Transverse colon (tissue), 4 donors: ENCODE data around the gene RAVER1. TPM values are rescaled to one million over a fixed set of nuclear protein-coding genes. Genes with fewer than 3 reads are reported as not detected.

ENCODE experiments used
- DNase-seq: peaks from one replicate; pipeline ENCODE4 v3.0.0-alpha.2; 2019
- H3K27ac ChIP-seq, 4 donors: fragments of 200-600 bp; sonication (generic); 2 replicates each; pipeline ENCODE4 v1.5.1; 2016 to 2018; ENCODE audit warnings: inconsistent platforms in 4 of 4
- H3K27me3 ChIP-seq: fragments of 200-600 bp; sonication (generic); 2 replicates; pipeline ENCODE4 v1.5.1; 2017; ENCODE audit warnings: inconsistent platforms
- H3K36me3 ChIP-seq, 4 donors: fragments of 200-600 bp; sonication (generic); 2 replicates each; pipeline ENCODE4 v1.5.1; 2017 to 2019; ENCODE audit warnings: inconsistent platforms in 4 of 4
- H3K4me1 ChIP-seq, 4 donors: fragments of 200-600 bp; sonication (generic); 2 replicates each; pipeline ENCODE4 v1.5.1; 2017 to 2020; ENCODE audit warnings: inconsistent platforms in 4 of 4
- H3K4me3 ChIP-seq, 4 donors: fragments of 200-600 bp; sonication (generic); 1 replicate in 1 of 4; 2 replicates in 3 of 4; pipeline versions ENCODE4 v1.5.1 to v1.6.1; 2017 to 2019; ENCODE audit warnings: inconsistent platforms in 4 of 4
- H3K9me3 ChIP-seq, 2 donors: fragments of 200-600 bp; sonication (generic); 2 replicates each; pipeline ENCODE4 v1.5.1; 2017 to 2019; ENCODE audit warnings: inconsistent platforms in 2 of 2
- EP300 ChIP-seq: sonication (generic); formaldehyde crosslinking; IDR thresholded peaks from one replicate; pipeline ENCODE4 v1.6.1; 2017; ENCODE audit warnings: antibody characterized with exemption, low read depth
- POLR2A ChIP-seq: fragments of 450-650 bp; IDR thresholded peaks from one replicate; pipeline ENCODE4 v1.6.1; 2016; ENCODE audit warnings: antibody characterized with exemption, mild to moderate bottlenecking, moderate library complexity
- POLR2AphosphoS5 ChIP-seq, 3 donors: sonication (generic); formaldehyde crosslinking; IDR thresholded peaks; one replicate each; pipeline ENCODE4 v1.6.1; 2016; ENCODE audit warnings: antibody characterized with exemption in 3 of 3
- WGBS, 2 donors: methylation state at CpG; one replicate each; pipeline ENCODE4 v1.1.5; 2018; ENCODE audit warnings: low coverage in 1 of 2; 5-methylcytosine and 5-hydroxymethylcytosine counted together
- in situ Hi-C, 4 donors: fragments of 200-750 bp; cut with MboI; loops; one replicate each; pipeline versions ENCODE4 v1.15.0 to v1.15.1; 2017; ENCODE audit warnings: low sequenced_read_pairs in 3 of 4, low pct_ligation_motif_present in 1 of 4, low pct_unique_long_range_greater_than_20kb in 1 of 4
- intact Hi-C: fragments of 100-400 bp; cut with DNase I; formaldehyde crosslinking; loops from one replicate; pipeline ENCODE4 v1.15.1; 2023; ENCODE audit warnings: low total_unique reads
- small RNA-seq, 4 donors: library from RNA; depleted of rRNA; stranded (forward); fragments of <200 nt; gene quantifications; one replicate each; pipeline ENCODE3, GENCODE V24; 2016
- total RNA-seq, 4 donors: library from RNA; depleted of rRNA; stranded (reverse); fragments of >200 nt; gene quantifications; one replicate each; pipeline ENCODE4 v1.1.0, GENCODE V29; 2016
- TF ChIP-seq, protein P1 (sequence below), 5 experiments: fragments of 200-600 bp in 3 of 5; fragments of 450-650 bp in 2 of 5; sonication (generic) in 3 of 5; IDR thresholded peaks; 1 replicate in 2 of 5; 2 replicates in 3 of 5; pipeline ENCODE4 v1.5.1; 2016 to 2017; ENCODE audit warnings: antibody characterized with exemption in 5 of 5, inconsistent platforms in 3 of 5, mild to moderate bottlenecking in 2 of 5, moderate library complexity in 1 of 5

Gene RAVER1
- total RNA-seq, 4 donors from 2014 or later, result 35.0 to 39.6 (median 38.6) TPM

GRCh38 chr19:10269333-10270179 lies 63.8 kb downstream of the RAVER1 start:
- Histone ChIP-seq H3K4me1 (peaks cover 6 to 23% (median 17%) of the 10 kb centered on the region in 4 donors), H3K36me3 (no peaks in the 10 kb centered on the region), H3K27me3 (peaks cover 24% of the 10 kb centered on the region), H3K27ac (peak overlapping the region; percentile 74 to 86 (median 80)), H3K9me3 (no peaks in the 10 kb centered on the region), H3K4me3 (peak overlapping the region; percentile 25 to 45 (median 42))
- intact Hi-C loops (loop anchor here (1.0 kb wide), 1 partner anchor 120 kb away; no protein-coding TSS in a partner anchor), in situ Hi-C loops (loop anchor here in 3 of 4 donors (5.0 kb wide), 2 partner anchors 113 to 118 kb away; partner anchors contain the start of gene TYK2 (in 1 of the 3))
- TF ChIP-seq, protein P1, sequence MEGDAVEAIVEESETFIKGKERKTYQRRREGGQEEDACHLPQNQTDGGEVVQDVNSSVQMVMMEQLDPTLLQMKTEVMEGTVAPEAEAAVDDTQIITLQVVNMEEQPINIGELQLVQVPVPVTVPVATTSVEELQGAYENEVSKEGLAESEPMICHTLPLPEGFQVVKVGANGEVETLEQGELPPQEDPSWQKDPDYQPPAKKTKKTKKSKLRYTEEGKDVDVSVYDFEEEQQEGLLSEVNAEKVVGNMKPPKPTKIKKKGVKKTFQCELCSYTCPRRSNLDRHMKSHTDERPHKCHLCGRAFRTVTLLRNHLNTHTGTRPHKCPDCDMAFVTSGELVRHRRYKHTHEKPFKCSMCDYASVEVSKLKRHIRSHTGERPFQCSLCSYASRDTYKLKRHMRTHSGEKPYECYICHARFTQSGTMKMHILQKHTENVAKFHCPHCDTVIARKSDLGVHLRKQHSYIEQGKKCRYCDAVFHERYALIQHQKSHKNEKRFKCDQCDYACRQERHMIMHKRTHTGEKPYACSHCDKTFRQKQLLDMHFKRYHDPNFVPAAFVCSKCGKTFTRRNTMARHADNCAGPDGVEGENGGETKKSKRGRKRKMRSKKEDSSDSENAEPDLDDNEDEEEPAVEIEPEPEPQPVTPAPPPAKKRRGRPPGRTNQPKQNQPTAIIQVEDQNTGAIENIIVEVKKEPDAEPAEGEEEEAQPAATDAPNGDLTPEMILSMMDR (IDR thresholded peaks at IDR 0.05), result peak; percentile 92 to 97 (median 94)
- TF ChIP-seq POLR2AphosphoS5 (IDR thresholded peaks at IDR 0.05), result peak in 2 of 3 donors; percentile 14 to 15
- no peak for TF ChIP-seq POLR2A
- DNase-seq, result peak; percentile 90
- 1% methylated on average over 59 of the region's 59 CpGs; no CpG with 5 or more reads in 1 of the 2 donors for WGBS, 2 donors

DNA sequence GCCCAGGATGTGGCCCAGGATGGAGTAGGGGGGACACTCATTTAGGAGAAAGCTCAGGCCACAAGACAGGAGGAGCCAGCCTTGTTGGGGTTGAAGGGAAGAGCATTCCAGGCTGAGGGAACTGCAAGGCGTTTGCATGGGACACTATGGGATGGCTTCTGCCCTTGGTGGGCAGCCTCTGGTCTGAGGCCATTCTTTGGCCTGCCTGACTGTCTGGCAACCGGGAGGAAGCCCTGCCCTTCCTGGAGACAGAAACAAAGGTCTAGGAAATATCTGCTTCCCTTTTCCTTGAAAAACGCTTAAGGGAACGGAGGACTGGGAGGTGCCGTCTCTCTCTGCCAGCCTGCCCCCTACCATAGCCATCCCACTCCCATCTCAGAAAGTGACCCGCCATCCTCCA lies 65.3 kb downstream of the RAVER1 start:
- no peak for TF ChIP-seq EP300
- TF ChIP-seq, protein P1 (IDR thresholded peaks at IDR 0.05), result no peak
- no peak for TF ChIP-seq POLR2AphosphoS5 (IDR thresholded peaks at IDR 0.05)
- no peak for TF ChIP-seq POLR2A
- Histone ChIP-seq H3K4me3 (no peak overlapping the region), H3K36me3 (no peaks in the 10 kb centered on the region), H3K4me1 (peaks cover 6 to 20% (median 17%) of the 10 kb centered on the region in 4 donors), H3K9me3 (no peaks in the 10 kb centered on the region), H3K27ac (peak overlapping the region in 1 of 4 donors; percentile 19), H3K27me3 (peaks cover 24% of the 10 kb centered on the region)
- WGBS, 2 donors, result 68% methylated on average over 6 of the region's 6 CpGs; no CpG with 5 or more reads in 1 of the 2 donors
- no peak for DNase-seq
- intact Hi-C loops, result no loop called here
- in situ Hi-C loops, result loop anchor here in 3 of 4 donors (5.0 kb wide), 2 partner anchors 114 to 119 kb away; partner anchors contain the start of gene TYK2 (in 1 of the 3)

- Histone ChIP-seq H3K9me3 (no peaks in the 10 kb centered on the region), H3K27me3 (peaks cover 22% of the 10 kb centered on the region), H3K36me3 (no peaks in the 10 kb centered on the region), H3K4me3 (no peak overlapping the region), H3K4me1 (peaks cover 6 to 20% (median 17%) of the 10 kb centered on the region in 4 donors), H3K27ac (no peak overlapping the region)
- TF ChIP-seq, protein P1 (IDR thresholded peaks at IDR 0.05), result no peak
- TF ChIP-seq POLR2AphosphoS5 (IDR thresholded peaks at IDR 0.05) (no peak), POLR2A (no peak), EP300 (no peak)
- no peak for DNase-seq
- intact Hi-C loops (no loop called here), in situ Hi-C loops (loop anchor here in 3 of 4 donors (5.0 kb wide), 2 partner anchors 116 to 121 kb away; partner anchors contain the start of gene TYK2 (in 1 of the 3))
- WGBS, 2 donors, result 73 to 87% methylated on average over 2 to 7 of the region's 7 CpGs
Observed at GRCh38 chr19:10266706-10267105, 66.6 kb downstream of the RAVER1 start.

Small RNAs within 50 kb of the gene (small RNA-seq; reads per million reads assigned to genes)
- gene AC011511.1 (0 reads per million in 4 donors), gene AC011511.4 (0 reads per million in 4 donors)

Other genes with a start within 250 kb of the RAVER1 start
- gene SHFL, start 247.2 kb downstream of the RAVER1 start, total RNA-seq, result 10 to 100 TPM; 24.5 to 56.1 (median 39.0) TPM
- 1 to 10 TPM in 1 of 4 donors, under 1 TPM in 2, not detected in 1; 0.32 to 4.5 (median 0.55) TPM for gene ANGPTL6, start 230.9 kb downstream of the RAVER1 start, total RNA-seq
- gene PPAN, start 227.2 kb downstream of the RAVER1 start, total RNA-seq, result 10 to 100 TPM; 10.1 to 31.8 (median 21.5) TPM
- gene P2RY11, start 221.8 kb downstream of the RAVER1 start, total RNA-seq, result 10 to 100 TPM in 1 of 4 donors, 1 to 10 TPM in 2, under 1 TPM in 1; 0.80 to 13.8 (median 6.9) TPM
- gene EIF3G, start 213.6 kb downstream of the RAVER1 start, total RNA-seq, result 100 to 1,000 TPM; 169 to 293 (median 198) TPM
- gene DNMT1, start 138.6 kb downstream of the RAVER1 start, total RNA-seq, result 100 to 1,000 TPM in 1 of 4 donors, 10 to 100 TPM in 3; 23.3 to 122 (median 42.0) TPM
- 1 to 10 TPM in 3 of 4 donors, under 1 TPM in 1; 0.80 to 7.1 (median 3.5) TPM for gene S1PR2, start 102.2 kb downstream of the RAVER1 start, total RNA-seq
- gene MRPL4, start 81.3 kb downstream of the RAVER1 start, total RNA-seq, result 10 to 100 TPM; 44.1 to 89.6 (median 62.5) TPM
- 10 to 100 TPM in 1 of 4 donors, 1 to 10 TPM in 3; 6.4 to 26.6 (median 7.7) TPM for gene ICAM1, start 62.4 kb downstream of the RAVER1 start, total RNA-seq
- gene ICAM4, start 46.6 kb downstream of the RAVER1 start, total RNA-seq, result under 1 TPM in 2 of 4 donors, not detected in 2; 0.48 to 0.55 TPM
- gene ICAM5, start 43.6 kb downstream of the RAVER1 start, total RNA-seq, result under 1 TPM in 2 of 4 donors, not detected in 2; 0.27 to 0.48 TPM
- 1 to 10 TPM; 1.9 to 8.2 (median 3.8) TPM for gene ZGLP1, start 23.7 kb downstream of the RAVER1 start, total RNA-seq
- 10 to 100 TPM in 1 of 4 donors, 1 to 10 TPM in 2, not detected in 1; 6.1 to 28.9 (median 8.4) TPM for gene FDX2, start 17.5 kb downstream of the RAVER1 start, total RNA-seq
- gene ICAM3, start 6.1 kb upstream of the RAVER1 start, total RNA-seq, result 10 to 100 TPM in 2 of 4 donors, 1 to 10 TPM in 2; 2.6 to 17.5 (median 8.6) TPM
- 100 to 1,000 TPM; 111 to 463 (median 201) TPM for gene TYK2, start 47.0 kb upstream of the RAVER1 start, total RNA-seq
- gene CDC37, start 70.0 kb upstream of the RAVER1 start, total RNA-seq, result 100 to 1,000 TPM; 125 to 168 (median 162) TPM
- 10 to 100 TPM in 3 of 4 donors, 1 to 10 TPM in 1; 9.0 to 15.9 (median 13.1) TPM for gene PDE4A, start 87.0 kb upstream of the RAVER1 start, total RNA-seq
- 100 to 1,000 TPM in 1 of 4 donors, 10 to 100 TPM in 3; 54.8 to 348 (median 79.1) TPM for gene KEAP1, start 169.8 kb upstream of the RAVER1 start, total RNA-seq
- gene S1PR5, start 183.9 kb upstream of the RAVER1 start, total RNA-seq, result not detected
- 100 to 1,000 TPM in 2 of 4 donors, 10 to 100 TPM in 2; 79.9 to 164 (median 100) TPM for gene ATG4D, start 210.4 kb upstream of the RAVER1 start, total RNA-seq
- 10 to 100 TPM; 12.7 to 53.1 (median 27.9) TPM for gene KRI1, start 232.5 kb upstream of the RAVER1 start, total RNA-seq
- 10 to 100 TPM in 1 of 4 donors, 1 to 10 TPM in 3; 4.9 to 11.4 (median 7.1) TPM for gene CDKN2D, start 235.4 kb upstream of the RAVER1 start, total RNA-seq